Right renal cortex interstitium (tissue), 3 donors: ENCODE data around the gene CIC. TPM values are rescaled to one million over a fixed set of nuclear protein-coding genes. Genes with fewer than 3 reads are reported as not detected.
"Not testable (repeated sequence)": the region's sequence is repeated elsewhere in the genome, so short reads cannot be mapped to it uniquely, and the experiment has no call there.

Source experiments
- DNase-seq, 3 donors: peaks; one replicate each; pipeline ENCODE4 v3.0.0-alpha.2; 2013; ENCODE audit warnings: low read depth in 3 of 3, low spot score in 2 of 3
- polyA plus RNA-seq, 3 donors: library from polyadenylated mRNA; unstranded; fragments of 120-200 nt; gene quantifications; one replicate each; pipeline ENCODE4 v1.2.1, GENCODE V29; 2013; ENCODE audit not compliant: insufficient read length in 3 of 3

The CIC gene
- polyA plus RNA-seq, 3 donors: 34.0 to 42.0 (median 39.2) TPM

DNA sequence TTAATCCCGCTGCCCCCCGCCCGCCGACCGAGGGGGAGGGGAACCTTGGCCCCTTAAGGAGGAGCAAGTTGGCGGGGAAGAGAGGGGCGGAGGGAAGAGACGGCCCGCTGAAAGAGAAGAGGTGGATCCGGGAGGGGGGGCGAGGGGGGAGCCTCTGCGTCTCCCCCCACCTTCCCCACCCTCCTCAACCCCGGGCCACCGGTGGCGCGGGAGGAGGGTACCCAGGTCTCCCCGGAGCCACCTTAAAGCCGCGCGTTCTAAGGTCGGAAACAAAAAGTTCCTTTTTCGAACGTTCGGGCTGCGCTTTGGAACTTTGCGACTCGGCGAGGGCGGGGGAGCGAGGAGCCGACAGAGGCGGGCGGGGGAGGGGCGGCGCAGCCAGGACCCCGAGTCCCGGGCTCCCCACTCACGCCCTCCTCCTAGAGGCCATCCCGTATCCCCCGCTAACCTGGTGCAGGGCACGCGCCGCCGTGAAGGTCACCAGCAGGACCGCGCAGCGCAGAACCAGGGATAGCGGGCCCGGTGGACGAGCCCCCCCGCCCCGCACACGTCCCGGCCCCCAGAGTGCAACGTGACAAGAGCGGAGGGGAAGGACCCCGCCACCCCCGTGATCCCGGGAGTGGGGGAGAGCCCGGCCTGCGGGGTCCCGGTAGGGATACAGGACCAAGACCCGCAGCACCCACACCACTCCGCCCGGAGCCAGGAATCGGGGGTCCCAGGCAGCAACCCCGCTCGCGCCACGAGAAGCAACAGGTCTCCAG lies 14.8 kb upstream of the CIC start:
- DNase-seq: no peak

DNA sequence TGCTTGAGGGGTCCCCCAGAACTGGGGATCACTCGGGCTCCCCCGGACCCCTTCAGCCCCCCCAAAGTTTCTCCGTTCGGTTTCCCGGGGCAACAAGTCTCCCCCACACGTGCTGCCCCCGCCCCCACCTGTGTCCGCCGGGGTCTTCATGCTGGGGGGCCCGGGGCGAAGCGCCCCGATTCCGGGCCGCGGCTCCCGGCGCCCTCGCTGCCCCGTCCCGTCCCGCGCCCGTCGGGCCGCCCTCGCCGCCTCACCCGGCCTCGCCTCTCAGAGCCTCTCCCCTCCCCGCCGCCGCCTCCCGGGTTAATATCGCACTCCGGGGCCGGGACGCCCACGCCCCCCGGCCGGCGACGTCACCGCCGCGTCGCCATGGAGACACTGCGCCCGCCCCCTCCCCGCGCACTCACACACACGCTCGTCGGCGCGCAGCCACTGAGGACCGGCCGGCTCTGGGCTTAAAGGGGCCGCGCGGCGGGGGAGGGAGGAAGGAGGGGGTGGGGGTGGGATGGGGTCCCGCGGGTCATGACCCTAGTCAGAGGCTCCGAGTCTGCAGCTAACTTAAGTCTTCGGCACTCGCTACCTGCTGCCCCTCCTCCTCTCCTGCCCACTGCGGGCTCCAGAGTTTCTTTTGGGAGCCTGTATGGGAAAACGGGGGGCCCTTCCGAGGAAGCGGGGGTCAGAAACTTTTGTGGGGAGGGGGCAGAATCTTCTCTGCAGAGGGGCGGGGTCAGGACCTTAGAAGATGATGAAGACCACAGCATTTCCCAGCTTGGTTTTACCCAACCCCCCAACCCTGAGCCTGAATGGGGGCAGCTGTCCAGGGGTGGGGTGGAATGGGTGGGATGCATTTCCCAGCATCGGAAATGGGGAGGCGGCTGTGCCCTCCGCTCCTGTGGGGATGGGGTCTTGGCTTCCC lies 13.9 kb upstream of the CIC start, which contains the start of gene ERF:
TSS of gene ERF (minus strand) at position 279 of the 916 bp plus-strand sequence. CDS start at position 150, 129 bp downstream.
- peak in 1 of 3 donors; percentile 76 for DNase-seq

DNA sequence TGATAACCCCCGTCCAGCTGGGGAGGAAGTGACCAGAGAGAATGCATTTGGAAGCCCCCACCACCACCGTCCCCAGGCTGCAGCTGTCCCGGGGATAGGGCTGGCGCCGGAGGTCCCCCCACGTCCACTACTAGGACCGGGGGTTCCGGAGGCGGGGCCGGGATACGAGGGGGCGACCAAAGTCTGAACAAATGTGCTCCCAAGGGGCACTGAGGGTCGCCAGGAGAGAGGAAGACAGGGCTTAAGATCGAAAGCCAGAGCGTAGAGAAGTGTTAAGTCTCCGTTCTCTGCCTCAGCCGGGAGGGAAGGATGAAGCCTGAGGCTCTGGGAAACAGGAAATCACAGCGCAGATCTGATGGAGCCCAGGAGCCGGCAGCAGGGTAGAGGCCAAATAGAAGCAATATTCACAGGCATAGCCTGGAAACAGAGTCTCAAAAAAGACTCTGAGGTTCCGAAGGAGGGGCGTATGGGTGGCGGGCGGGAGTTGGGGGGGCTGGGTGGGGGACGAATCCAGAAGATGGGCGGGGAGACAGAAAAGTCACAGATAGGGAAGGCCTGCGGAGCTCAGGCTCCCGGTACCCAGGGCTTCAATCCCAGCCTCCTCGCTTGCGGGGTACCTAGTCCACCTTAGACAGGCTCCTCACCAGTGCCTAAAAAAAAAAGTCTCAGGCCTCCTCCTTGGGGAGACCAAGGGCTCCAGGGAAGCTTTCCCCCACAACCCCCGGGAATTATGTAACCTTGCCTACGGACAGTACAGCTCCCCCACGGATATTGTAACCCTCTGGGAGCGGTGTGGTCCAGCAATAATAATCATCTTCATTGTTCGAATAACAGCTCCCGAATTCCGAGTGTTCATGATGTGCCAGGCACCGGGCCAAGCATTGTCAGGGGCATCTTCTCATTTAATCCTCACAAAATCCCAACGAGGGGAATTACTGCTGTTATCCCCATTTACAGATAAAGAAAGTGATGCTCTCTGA lies 13.0 kb upstream of the CIC start:
- no peak for DNase-seq

DNA sequence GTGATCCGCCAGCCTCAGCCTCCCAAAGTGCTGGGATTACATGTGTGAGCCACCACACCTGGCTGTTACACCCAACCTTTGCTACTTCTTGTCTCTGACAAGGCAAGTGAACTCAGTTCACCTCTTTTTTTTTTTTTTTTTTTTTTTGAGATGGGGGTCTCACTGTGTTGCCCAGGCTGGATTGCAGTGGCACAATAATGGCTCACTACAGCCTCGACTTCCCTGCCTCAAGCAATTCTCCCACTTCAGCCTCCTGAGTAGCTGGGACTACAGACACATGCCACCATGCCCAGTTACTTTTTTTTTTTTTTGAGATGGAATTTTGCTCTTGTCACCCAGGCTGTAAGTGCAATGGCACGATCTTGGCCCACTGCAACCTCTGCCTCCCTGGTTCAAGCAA lies 11.2 kb upstream of the CIC start:
- not testable (repeated sequence) for DNase-seq

DNA sequence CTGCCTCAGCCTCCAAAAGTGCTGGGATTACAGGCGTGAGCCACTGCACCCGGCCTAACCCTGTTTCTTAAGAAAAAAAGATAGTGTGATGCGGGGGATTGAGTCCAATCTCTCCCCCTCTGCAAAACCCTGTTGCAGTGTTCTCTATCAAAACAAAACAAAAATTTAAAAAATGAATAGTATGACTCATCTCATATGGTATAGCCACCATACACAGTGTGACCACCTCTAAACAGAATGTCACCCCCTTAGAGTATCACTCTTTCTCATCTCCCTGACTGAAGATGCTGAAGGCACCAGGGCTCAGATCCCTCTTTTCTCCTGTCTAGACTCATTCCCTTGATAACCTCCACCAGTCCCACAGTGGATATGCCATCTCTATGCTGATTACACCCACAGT lies 7.3 kb upstream of the CIC start:
- DNase-seq: no peak

DNA sequence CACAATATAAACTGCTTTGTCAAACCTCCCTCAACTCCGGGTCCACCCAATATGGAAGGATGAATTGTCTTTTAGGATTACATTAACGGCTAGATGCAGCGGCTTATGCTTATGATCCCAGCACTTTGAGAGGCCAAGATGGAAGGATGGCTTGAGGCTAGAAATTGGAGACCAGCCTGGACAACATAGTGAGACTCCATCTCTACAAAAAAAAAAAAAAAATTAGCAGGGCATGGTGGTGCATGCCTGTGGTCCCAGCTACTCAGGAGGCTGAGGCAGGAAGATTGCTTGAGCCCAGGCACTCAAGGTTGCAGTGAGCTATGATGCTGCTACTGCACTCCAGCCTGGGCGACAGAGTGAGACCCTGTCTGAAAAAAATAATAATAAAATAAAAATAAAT lies 2.9 kb upstream of the CIC start:
- DNase-seq: not testable (repeated sequence)

DNA sequence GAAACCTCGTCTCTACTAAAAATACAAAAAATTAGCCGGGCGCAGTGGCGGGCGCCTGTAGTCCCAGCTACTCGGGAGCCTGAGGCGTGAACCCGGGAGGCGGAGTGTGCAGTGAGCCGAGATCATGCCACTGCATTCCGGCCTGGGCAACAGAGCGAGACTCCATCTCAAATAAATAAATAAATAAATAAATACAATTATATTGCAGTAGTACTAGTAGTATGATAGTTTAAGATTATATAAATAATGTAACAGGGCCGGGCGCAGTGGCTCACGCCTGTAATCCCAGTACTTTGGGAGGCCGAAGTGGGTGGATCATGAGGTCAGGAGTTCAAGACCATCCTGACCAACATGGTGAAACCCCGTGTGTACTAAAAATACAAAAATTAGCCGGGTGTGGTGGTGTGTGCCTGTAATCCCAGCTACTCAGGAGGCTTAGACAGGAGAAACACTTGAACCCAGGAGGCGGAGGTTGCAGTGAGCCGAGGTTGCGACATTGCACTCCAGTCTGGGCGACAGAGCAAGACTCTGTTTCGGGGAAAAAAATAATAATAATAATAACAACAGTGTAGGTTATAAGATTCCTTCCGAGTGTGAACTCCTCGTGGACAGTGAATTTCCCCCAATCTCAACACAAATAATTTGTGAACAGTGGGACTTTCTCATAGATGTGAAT lies 2.0 kb upstream of the CIC start:
- not testable (repeated sequence) for DNase-seq

DNA sequence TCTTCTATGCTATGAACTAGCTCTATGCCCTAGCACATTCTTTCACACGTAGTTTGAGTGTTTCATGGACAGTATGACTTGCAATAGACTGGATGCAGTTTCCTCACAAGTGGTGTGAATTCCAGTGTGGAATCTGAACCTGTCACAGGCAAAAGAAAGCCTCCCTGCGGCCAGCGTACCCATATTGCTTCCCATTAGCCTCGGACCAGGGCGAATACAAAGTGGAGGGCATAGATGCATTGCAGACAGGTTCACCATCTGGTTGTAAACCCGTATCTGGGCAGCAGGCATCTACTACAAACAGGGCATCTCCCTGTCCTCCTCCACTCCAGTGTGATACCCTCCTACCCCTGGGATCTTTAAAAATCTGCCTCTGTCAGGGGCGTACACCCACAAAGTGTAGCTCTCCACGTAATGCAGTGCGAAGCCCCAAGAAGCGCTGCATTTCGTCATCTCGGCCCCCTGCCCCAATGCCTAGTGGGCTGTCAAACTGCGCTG lies 1.4 kb upstream of the CIC start:
- DNase-seq: no peak

DNA sequence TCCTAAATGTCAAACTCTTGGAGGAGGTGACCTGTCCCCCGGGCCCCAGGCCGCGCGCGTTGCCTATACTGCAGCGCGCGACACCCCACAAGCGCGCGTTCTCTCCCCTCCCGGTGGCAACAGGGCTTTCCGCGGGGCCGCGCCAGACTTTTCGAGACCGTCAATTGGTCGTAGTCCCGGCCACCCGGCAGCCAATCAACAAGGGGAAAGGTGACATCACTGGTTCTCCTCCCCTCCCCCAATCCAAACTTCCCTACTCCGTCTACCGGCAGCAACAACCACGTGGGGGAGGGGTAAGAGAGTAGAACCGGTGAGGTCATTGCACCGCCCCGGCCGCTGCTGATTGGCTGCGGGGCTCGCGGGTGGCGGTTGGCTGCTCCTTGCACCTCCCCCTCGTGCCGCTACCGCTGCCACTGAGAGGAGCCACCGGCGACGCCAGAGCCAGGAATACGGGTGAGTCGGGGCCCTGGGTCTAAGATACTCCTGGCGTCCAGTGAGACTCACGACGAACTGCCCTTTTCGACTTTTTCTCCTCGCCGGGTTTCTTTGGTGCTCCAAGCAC lies 829 bp upstream of the CIC start:
- DNase-seq: peak; percentile 99 to 100 (median 100)

DNA sequence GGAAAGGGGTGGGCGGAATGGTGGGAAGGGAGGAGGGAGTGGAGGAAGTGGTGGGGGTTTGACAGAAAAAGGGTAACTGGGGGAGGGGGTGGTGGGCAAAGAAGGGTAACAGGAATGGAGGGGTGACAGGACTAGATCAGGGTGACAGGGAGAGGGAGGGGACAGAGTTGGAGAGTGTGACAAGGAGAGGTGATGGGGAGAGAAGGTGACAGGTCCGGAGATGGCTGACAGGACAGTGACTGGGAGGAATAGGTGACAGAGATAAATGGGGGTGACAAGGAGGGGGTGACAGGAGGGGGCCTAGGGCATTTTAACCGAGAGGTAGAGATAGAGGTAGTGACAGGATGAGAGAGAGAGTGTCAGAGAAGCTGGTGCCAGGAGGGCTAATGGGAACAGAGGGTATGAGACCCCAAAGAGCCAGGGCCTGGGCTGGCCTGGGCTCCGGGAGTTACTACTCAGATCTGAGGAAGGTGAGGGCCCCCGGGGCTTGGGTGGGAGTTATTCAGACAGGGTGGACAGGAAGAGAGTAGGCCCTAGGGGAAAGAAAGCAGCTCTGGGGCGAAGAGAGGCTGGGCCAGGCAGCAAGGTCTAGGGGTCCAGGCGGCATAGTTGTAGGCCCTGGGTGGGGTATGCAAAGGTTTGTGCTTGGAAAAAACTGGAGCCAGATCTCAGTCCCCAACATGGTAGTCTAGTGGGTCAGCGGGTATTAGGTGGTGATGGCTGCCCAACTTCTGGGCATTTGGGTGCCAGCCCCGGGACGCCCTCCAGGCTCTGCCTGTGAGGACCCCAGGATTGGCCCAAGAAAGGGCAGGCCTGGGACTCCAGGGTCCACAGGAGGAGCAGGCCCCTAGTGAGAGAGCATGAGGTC lies 660 bp downstream of the CIC start:
- DNase-seq: no peak

DNA sequence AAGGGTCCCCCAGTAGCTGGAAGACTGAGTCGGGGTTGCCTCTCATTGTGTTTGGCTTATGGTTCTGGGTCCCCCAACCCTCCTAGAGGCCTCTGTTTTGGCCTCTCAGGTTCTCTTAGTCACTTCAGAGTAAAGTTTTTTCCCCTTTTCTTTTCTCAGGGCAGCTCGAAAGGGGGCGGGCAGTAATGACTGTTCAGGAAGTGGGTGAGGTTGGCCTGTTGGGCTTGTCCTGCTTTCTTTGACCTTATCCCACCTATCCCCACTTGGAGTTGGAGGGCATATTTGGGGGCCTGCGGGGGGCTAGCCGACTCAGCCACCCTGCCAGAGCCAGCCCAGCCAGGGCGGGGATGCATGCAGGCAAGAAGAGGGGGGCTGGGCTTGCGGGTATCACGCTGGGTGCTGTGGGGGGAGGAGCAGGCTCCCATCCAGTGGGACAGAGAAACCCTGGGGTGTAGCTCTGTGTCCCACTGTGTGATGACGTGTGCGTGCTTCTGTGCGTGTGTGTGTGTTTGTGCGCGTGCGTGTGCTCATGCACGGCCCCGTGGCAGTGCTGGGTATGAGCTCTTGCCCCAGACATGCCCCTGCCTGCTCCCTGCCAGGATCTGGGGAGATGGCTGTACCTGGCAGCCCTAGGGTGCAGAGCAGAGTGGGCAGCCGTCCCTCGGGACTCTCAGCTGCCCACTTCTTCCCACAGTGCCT lies 1.4 kb downstream of the CIC start:
- no peak for DNase-seq

DNA sequence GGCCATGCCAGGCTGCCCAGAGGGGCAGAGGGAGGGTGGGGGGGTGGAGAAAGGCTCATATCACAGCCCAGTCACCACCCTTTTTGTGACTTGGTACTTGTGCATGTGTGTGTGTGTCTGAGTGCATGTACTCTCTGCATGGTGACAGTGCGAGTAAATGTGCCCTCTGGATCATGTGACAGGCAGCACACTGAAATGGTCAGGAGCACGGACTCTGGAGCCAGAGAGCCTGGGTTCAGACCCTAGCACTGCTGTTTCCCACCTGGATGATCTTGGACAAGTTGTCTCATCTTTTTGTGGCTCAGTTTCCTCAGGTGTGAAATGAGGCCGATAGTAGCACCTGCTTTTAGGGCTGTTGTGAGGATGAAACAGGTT lies 2.0 kb downstream of the CIC start:
- DNase-seq: no peak

DNA sequence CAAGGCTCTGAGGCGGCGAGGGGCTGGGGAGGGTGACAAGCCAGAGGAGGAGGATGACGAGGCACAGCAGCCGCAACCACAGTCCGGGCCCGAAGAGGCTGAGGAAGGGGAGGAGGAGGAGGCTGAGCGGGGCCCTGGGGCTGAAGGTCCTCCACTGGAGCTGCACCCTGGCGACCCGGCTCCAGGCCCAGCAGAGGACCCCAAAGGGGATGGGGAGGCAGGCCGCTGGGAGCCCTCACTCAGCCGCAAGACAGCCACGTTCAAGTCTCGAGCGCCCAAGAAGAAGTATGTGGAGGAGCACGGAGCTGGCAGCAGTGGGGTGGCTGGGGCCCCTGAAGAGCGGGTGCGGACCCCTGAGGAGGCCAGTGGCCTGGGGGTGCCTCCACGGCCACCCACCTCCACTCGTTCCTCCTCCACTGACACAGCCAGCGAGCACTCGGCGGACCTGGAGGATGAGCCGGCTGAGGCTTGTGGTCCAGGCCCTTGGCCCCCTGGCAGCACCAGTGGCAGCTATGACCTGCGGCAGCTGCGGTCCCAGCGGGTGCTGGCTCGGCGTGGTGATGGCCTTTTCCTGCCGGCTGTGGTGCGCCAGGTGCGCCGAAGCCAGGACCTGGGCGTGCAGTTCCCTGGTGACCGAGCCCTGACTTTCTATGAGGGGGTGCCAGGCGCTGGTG lies 2.9 kb downstream of the CIC start:
- no peak for DNase-seq

DNA sequence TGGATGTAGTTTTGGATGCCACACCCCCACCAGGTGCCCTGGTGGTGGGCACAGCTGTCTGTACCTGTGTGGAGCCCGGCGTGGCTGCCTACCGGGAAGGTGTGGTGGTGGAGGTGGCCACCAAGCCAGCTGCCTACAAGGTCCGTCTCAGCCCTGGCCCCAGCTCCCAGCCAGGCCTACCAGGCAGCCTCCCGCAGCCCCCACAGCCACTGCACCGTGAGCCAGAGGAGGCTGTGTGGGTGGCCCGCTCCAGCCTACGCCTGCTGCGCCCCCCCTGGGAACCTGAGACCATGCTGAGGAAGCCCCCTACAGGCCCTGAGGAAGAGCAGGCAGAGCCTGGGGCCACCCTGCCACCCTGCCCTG lies 3.5 kb downstream of the CIC start:
- DNase-seq: no peak

DNA sequence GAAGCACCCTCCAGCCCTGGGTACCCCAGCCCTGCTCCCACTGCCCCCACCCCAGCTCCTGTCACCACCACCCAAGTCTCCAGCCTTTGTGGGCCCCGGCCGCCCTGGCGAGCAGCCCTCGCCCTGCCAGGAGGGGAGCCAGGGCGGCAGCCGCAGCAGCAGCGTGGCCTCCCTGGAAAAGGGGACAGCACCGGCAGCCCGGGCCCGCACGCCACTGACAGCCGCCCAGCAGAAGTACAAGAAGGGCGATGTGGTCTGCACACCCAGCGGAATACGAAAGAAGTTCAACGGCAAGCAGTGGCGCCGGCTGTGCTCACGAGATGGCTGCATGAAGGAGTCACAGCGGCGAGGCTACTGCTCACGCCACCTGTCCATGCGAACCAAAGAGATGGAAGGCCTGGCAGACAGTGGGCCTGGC lies 3.9 kb downstream of the CIC start:
- DNase-seq: no peak

DNA sequence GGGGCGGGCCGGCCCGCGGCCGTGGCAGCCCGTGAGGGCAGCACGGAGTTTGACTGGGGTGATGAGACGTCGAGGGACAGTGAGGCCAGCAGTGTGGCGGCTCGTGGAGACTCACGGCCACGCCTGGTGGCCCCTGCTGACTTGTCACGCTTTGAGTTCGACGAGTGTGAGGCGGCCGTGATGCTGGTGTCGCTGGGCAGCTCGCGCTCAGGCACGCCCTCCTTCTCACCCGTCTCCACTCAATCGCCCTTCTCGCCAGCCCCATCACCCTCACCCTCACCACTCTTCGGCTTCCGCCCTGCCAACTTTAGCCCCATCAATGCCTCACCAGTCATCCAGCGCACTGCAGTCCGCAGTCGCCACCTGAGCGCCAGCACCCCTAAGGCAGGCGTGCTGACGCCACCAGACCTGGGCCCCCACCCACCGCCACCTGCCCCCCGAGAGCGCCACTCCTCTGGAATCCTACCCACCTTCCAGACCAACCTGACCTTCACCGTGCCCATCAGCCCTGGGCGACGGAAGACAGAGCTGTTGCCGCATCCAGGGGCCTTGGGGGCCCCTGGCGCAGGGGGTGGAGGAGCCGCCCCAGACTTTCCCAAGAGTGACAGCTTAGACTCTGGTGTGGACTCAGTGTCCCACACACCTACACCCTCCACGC lies 4.5 kb downstream of the CIC start:
- DNase-seq: no peak
